Activated T-helper 1 cell treated with Interleukin-2 at 50 U/mL for 16 hours (primary cell): ENCODE results near the gene CCL5.
"Not testable (repeated sequence)": the region's sequence is repeated elsewhere in the genome, so short reads cannot be mapped to it uniquely, and the experiment has no call there.

Experiments
- DNase-seq: peaks from one replicate; pipeline ENCODE4 v3.0.0-alpha.2; 2020; ENCODE audit warnings: low read depth

Gene CCL5

DNA sequence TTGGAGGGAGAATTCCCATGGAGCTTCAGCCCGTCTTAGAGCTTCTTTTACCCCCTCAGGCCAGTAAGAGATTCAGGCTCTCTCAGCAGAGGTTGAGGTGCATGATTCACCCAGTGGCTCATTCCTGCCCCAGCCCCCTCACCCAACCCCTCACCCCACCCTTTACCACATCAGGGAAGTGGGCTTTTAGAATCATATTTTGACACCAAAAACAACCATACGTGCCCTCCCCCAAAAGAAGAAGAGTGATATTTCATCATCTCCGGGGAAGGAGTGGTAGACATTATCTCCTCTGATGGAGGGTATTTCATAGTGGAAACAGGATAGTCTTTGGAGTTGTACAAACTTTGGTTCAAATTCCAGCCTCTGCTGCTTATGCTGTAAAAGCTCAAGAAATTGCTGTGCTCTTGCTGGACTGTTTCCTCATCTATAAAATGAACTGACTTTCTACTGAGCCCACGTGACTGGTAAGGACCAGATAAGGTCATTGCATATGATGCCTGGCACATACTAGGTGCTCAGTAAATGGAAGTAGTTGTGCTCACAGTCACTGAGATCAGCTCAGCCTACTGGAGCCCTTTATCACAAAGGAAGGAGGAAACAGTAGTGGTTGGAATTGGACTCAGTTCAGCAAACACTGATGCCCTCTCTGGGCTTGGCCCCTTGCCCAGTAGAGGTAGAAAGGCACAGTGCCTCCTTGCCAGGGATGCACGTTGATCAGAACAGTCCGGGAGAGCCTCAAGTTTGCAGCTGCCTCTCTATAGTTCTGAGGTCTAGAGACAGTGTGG, 18.3 kb upstream of the CCL5 start:
- DNase-seq: peak; percentile 34

- DNase-seq: not testable (repeated sequence)
Measured at GRCh38 chr17:35897772-35898171, 17.6 kb upstream of the CCL5 start.

DNA sequence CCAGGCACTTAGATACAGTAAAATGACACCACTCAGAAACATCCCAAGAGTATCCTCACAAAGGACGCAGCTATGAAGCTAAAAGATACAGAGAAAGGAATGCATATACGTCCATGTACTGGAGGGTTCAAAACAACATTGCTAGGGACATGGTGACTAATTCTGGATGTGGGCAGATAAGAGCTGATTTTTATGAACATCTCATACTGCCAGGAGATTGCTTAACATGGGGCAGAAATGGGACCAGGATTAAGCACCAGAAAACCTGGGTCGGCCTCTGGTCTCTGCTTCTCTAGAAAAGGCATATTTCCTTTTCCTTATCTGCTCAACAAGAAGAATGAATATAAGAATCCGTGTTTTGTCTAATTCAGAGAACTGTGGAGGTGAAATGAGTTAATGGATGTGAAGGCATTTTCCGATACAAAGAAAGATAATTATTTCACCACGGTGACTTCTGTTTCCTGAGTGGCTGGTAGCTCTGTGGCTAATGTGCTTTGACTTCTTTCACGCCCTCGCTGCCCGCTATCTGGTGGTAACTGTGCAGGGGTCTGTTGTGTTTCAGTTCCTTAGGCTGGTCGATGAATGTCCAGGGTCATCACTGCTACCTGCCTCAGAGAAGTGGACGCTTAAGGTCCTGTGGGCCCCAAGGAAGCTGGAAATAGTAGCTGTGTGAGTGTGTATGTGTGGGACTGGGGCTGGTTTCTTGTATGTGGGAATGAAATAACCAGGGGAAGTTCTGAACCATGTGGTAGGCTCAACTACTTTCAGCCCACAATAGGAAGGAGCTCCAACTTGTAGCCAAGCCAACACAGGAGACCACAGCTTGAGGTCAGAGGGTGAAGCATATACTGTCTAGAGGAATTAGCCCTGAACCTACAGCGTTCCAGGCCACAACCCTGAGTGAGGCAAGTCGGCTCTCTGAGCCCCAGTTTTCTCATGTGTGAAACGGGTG, 15.8 kb upstream of the CCL5 start:
- no peak for DNase-seq

- no peak for DNase-seq
Measured at GRCh38 chr17:35894206-35894605, 14.0 kb upstream of the CCL5 start.

DNA sequence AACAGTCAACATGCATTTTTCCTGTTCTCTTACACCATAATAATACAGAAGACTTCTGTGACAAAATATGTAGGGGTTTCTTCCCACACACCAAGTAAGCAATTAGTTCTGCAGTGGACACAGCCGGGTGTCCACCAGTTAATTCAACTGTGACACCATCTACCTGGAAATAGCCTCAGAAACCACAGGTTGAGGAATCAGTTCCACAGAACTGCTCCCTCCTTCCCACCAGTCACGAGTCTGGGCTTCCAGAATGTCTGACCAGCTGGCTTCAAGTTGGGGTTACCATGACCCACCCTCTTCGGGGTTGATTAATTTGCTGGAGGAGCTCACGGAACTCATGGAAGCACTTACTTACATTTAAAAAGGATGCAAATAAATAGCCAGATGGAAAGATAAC, 13.6 kb upstream of the CCL5 start:
- DNase-seq: no peak

- no peak for DNase-seq
Measured at GRCh38 chr17:35892091-35893035, 12.2 kb upstream of the CCL5 start.

DNA sequence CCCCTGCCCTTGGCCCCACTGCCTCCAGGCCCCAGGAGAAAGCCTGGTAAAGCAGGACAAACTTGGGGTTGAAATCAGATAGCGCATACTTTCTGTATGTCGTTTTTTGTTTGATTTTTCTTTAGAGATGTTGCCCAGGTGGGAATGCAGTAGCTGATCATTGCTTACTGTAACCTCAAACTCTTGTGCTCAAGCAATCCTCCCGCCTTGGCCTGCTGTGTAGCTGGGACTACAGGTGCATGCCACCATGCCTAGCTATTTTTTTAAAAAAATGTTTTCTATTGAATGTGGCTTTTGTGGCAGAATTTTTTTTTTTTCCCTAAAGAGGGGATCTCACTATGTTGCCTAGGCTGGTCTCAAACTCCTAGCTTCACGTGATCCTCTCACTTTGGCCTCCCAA, 11.1 kb upstream of the CCL5 start:
- DNase-seq: no peak

GRCh38 chr17:35890774-35891155, 10.6 kb upstream of the CCL5 start:
- peak; percentile 50 for DNase-seq

GRCh38 chr17:35889818-35890773, 9.9 kb upstream of the CCL5 start:
- no peak for DNase-seq

GRCh38 chr17:35889241-35889640, 9.1 kb upstream of the CCL5 start:
- DNase-seq: no peak

GRCh38 chr17:35878361-35878760, 1.8 kb downstream of the CCL5 start:
- no peak for DNase-seq

DNA sequence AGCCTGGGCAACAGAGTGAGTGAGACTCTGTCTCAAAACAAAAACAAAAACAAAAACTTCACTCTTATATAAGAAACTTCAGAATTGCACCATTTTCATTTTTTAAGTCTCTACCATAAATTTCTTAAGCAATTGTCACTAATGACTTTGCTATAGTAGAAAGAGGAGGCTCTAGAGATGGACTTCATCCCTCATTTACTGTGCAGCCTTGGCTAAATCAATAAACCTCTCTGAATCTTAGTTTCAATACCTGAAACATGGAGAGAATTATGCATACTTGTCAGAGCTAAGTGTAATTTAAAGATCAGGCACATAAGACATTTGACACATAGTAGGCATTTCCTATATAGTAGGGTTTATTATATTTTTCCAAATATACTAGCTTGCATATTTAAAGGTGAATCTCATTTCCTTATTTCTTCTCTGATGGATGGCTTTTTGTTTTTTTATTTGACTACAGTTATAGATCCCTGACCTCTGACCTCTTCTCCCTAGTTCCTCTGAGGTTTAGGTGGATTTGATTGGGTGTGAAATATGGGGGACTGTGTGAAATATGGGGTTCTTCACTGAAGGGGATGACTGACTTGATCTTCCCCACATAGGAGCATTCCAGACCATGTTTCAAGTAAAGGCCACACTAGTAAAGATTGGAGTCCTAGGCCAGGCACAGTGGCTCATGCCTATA, 2.7 kb downstream of the CCL5 start:
- DNase-seq: no peak

DNA sequence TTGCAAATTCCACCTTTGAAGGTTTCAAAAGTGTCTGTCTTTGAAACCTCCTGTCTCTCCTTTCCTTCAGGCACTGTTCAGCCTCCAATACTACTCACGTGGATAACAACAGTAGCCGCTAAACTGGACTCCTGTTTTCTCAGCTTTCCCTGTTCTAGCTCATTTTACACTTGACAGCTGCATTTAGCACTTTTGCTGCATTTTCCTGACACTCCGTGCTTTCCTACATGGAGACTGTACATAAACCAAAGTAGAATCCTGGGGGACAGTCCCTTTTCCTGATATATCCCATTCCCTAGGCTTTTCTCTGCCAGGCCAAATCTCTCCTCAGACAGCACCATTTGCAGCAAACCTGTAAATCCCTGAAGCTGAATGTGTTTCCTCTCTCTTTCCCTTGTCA, 3.6 kb downstream of the CCL5 start:
- no peak for DNase-seq

DNA sequence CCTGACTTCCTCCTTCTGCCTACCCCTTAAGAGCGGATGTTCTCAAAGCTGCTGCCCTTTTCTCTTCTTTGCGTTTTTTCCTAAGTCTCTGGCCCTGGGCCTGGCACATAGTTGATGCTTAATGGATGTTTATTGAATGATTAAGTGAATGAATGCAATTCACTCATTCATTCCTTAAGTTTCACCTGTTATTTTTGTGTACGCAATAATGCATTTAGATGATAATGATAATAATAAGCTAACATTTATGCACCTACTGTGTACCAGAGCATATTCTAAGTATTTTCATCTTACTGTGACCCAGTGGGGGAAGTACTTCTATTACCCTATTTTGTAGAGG, 4.4 kb downstream of the CCL5 start:
- DNase-seq: no peak

DNA sequence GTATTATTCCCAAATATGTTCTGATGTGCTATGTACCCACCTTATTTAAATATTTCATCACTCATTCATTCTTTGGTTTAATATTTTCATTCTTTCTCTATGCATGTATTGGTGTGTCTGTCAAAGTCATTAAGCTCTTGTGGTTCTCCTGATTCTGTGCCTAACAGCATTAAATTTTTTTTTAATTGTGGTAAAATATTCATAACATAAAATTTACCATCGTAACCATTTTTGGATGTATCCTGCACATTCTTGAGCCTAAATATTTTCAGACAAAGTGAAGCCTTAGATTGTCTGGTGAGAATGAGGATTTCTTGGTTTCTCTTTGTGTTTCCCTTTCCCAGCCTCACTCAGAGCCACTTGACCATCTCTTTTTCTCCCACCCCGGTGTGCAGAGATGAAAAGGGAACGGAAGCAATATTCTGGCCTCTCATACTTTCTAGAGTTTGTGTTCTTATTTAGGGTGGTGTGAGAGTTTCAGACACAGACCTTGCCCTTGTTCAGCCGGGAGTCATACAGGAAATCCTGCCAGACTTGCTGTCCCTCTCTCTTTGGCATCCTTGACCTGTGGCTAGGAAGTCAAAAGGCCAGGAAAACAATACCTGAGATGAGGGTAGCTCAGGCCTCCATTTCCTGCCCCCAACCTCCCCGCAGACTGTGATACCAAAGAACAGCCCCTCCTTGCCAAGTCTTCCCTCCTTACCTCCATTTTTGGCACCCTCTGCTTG, 4.9 kb downstream of the CCL5 start:
- no peak for DNase-seq

DNA sequence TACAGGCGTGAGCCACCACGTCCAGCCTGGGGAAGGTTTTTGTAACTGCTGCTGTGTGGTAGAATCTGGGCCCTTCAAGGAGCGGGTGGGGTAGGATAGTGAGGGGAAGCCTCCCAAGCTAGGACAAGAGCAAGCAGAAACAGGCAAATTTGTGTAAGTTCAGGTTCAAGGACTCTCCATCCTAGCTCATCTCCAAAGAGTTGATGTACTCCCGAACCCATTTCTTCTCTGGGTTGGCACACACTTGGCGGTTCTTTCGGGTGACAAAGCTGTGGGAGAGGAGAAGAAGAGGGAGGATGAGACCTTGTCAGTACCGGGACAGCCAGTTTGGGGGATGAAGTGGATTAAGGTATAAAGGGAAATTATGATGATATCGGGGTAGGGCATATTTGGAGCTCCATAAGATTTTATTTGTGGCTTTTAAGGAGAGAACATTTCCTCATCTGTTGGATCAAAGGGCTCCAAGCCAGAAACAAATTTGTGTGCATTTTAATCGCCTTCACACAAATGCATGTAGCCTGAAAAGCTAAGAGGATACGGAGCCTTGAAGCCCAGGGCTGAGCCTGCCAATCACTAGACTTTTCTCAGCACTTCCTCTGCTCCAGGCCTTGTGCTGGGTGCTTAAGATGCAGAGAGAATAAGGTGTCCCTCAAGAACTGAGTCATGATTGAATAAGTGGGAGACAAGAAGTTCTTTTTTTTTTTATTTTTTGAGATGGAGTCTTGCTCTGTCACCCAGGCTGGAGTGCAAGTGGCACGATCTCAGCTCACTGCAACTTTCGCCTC, 7.8 kb downstream of the CCL5 start:
- DNase-seq: no peak

DNA sequence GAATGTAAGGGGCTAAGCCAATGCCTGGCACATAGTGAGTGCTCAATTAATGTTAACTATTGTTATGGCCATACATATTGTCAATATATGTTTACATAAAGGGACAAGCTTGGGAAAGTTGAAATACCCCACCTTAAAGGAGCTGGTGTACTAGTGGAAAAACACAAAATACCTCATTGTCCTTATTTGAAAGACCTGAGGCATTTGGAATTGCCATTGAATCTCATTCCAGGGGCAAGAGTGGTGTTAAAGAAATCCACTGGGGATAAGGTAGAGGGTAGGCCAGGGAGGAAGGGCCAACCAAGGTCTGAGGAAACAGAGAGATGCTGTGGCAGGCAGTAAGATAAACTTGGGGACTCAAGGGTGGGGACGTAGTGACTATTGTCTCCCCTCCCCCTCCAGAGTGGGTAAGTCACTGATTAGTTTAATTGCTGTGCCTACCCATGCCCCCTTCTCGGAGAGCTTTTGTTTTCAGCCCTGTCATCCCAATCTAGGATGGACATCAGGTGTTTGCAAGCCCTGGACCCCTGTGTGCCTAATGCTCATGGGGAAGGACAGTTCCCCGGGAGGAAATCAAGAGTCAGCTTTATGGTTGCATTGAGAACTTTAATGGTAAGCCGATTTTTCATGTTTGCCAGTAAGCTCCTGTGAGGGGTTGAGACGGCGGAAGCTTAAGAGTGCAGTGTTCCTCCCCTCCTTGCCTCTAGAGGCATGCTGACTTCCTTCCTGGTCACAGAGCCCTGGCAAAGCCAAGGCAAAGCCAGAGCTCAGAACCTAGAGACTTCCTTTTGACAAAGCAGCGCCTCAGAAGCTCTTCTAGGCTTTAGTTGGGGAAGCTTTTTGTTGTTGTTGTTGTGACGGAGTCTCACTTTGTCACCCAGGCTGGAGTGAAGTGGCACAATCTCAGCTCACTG, 9.0 kb downstream of the CCL5 start:
- DNase-seq: no peak

DNA sequence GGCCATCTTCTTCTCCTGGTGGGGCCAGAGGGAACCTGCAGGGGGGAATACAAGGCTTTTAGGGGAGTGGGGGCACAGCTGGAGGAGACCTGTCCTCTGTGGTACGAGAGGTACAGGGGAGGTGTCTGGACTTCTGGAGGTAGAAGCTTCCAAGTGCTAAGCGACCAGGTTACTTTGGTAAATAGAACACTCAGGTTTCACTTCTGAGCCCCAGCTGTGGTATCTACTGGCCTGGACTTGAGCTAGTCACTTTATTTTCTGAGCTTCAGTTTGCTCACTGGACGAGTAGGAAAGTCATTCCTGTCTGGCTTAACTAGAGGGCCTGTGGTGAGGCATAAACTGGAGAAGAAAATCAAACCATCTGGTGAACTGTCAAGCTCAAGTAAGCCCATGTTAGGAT, 11.4 kb downstream of the CCL5 start, which contains the start of gene HEATR9:
Gene HEATR9, minus strand, starts transcription at position 155 of the 400 bp plus-strand sequence. Its CDS starts 149 bp downstream, at position 6.
- no peak for DNase-seq
